Measurements from ENCODE around the gene STAT3. TPM values are rescaled to one million over a fixed set of nuclear protein-coding genes. Genes with fewer than 3 reads are reported as not detected.
A peak's percentile ranks its signal among the peaks of the same experiment; 100 is the strongest.

The STAT3 gene
- total RNA-seq, 1 donor from 2014 or later, result 41.2 TPM

- no peaks in the 10 kb centered on the region for H3K27me3 Mint-ChIP-seq
- no peak for TF ChIP-seq CTCF (IDR thresholded peaks at IDR 0.05; ENCODE audit: unreplicated experiment)
- no peak for DNase-seq (ENCODE audit: low spot score, unreplicated experiment)
- H3K36me3 Mint-ChIP-seq (ENCODE audit: insufficient read depth), result no peaks in the 10 kb centered on the region
- peaks cover 23% of the 10 kb centered on the region for H3K4me1 Mint-ChIP-seq (ENCODE audit: low read depth)
- H3K27ac Mint-ChIP-seq, result no peak overlapping the region
- H3K4me3 Mint-ChIP-seq (ENCODE audit: low read depth), result peak overlapping the region; percentile 51
- no peaks in the 10 kb centered on the region for H3K9me3 Mint-ChIP-seq (ENCODE audit: low read depth)
Observed at GRCh38 chr17:42273474-42274252, 114.6 kb downstream of the STAT3 start.

DNA sequence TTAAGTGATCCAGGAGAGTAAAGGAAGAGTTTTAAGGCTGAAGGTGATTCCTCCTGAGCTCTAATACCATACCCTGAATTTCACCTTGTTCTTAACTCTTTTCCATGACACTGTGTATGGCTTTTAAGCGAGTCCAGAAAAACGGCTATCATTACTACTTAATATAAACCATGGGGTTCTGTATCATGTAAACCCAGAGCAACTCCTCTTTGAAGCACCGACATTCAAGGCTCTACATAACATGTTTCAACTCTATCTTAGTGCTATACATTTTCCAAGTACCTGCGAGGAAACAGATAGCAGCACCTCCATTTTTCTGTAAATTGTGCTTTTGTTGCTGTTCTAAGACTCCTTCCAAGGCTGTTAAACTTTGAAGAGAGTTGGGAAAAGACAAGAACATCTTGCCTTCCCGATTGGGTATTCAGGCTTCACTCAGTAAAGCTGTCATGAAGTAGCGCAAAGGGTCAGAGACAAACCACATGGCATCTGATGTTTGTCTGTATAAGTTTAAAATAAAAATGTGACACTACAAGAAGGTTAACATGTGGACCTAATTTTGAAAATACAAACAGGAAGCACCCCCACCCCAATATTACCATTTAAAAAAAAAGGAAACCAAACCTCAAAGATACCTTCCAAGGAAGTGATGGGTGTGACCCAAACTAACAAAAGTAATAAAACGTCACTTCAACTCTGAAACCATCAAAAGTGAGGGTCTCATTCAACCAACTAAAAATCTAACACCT, 115.9 kb downstream of the STAT3 start:
- no peak overlapping the region for H3K27ac Mint-ChIP-seq
- no peak for TF ChIP-seq CTCF (IDR thresholded peaks at IDR 0.05; ENCODE audit: unreplicated experiment)
- DNase-seq (ENCODE audit: low spot score, unreplicated experiment), result no peak
- peaks cover 19% of the 10 kb centered on the region for H3K4me1 Mint-ChIP-seq (ENCODE audit: low read depth)
- no peak overlapping the region for H3K4me3 Mint-ChIP-seq (ENCODE audit: low read depth)
- no peaks in the 10 kb centered on the region for H3K27me3 Mint-ChIP-seq
- H3K9me3 Mint-ChIP-seq (ENCODE audit: low read depth), result no peaks in the 10 kb centered on the region
- H3K36me3 Mint-ChIP-seq (ENCODE audit: insufficient read depth), result no peaks in the 10 kb centered on the region

DNA sequence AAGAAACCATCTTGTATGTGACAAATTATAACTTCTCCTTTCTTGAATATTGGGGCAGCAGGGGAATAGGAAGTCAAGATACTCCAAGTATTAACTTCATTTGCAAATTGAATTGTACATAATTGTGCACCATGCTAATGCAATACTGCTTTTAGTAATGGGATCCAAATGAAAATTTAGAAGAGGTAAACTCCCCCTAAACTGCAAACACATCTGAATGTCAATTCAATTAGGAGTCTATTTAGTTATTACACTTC, 116.5 kb downstream of the STAT3 start:
- no peaks in the 10 kb centered on the region for H3K9me3 Mint-ChIP-seq (ENCODE audit: low read depth)
- no peak overlapping the region for H3K4me3 Mint-ChIP-seq (ENCODE audit: low read depth)
- H3K36me3 Mint-ChIP-seq (ENCODE audit: insufficient read depth), result no peaks in the 10 kb centered on the region
- peaks cover 13% of the 10 kb centered on the region for H3K4me1 Mint-ChIP-seq (ENCODE audit: low read depth)
- no peak overlapping the region for H3K27ac Mint-ChIP-seq
- no peak for TF ChIP-seq CTCF (IDR thresholded peaks at IDR 0.05; ENCODE audit: unreplicated experiment)
- DNase-seq (ENCODE audit: low spot score, unreplicated experiment), result no peak
- no peaks in the 10 kb centered on the region for H3K27me3 Mint-ChIP-seq

DNA sequence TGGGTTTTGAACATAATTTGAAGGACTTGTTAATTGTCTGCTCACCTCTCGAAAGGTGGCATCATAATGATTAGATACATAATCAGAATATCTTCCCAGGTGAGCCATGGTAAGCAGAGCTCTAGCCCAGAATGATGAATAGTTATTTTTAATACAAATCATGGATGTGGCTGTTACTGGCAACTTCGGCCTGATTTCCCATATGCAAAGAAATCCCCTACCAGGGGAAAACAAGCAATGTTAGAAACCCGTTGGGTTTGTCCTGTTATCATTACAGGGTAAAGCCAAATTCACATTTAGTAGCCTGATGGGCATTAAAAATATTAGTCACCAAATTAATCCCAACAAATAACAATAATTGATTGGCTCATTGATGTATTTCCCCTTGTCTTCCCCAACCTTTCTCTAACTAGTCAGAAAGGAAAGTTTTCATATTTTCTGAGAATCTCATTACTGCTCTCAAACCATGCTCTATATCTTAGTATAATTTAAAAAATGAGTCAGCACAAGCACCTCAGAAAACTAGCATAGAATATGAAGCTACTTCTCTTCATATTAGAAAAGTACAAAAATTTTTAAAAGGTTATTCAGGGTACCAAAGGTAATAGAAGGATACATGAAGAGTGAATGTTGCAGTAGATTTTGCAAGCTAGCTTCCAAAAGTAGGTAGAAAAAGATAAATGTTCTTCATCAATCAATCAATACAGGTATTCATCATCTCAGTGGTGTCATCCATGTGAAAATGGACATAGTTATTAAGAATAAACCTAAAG, 117.0 kb downstream of the STAT3 start:
- Mint-ChIP-seq H3K4me3 (ENCODE audit: low read depth) (no peak overlapping the region), H3K9me3 (ENCODE audit: low read depth) (no peaks in the 10 kb centered on the region), H3K4me1 (ENCODE audit: low read depth) (peaks cover 13% of the 10 kb centered on the region), H3K27ac (no peak overlapping the region), H3K27me3 (no peaks in the 10 kb centered on the region), H3K36me3 (ENCODE audit: insufficient read depth) (no peaks in the 10 kb centered on the region)
- no peak for TF ChIP-seq CTCF (IDR thresholded peaks at IDR 0.05; ENCODE audit: unreplicated experiment)
- DNase-seq (ENCODE audit: low spot score, unreplicated experiment), result no peak

GRCh38 chr17:42270596-42270995, 117.6 kb downstream of the STAT3 start:
- Mint-ChIP-seq H3K9me3 (ENCODE audit: low read depth) (no peaks in the 10 kb centered on the region), H3K27ac (no peak overlapping the region), H3K4me3 (ENCODE audit: low read depth) (no peak overlapping the region), H3K4me1 (ENCODE audit: low read depth) (peaks cover 13% of the 10 kb centered on the region), H3K27me3 (no peaks in the 10 kb centered on the region), H3K36me3 (ENCODE audit: insufficient read depth) (no peaks in the 10 kb centered on the region)
- no peak for DNase-seq (ENCODE audit: low spot score, unreplicated experiment)
- no peak for TF ChIP-seq CTCF (IDR thresholded peaks at IDR 0.05; ENCODE audit: unreplicated experiment)
